T-cell (primary cell): Measurements from ENCODE around the gene PTPN7. TPM values are rescaled to one million over a fixed set of nuclear protein-coding genes. Genes with fewer than 3 reads are reported as not detected.

Experiments used
- ATAC-seq, 4 experiments: fragments of 200-7000 bp in 3 of 4; fragments of 150-1000 bp in 1 of 4; cut with Tn5 transposase; replicated peaks in 1 of 4; 1 replicate in 3 of 4; 2 replicates in 1 of 4; pipeline ENCODE4 v1.10.0; 2021; ENCODE audit warnings: moderate library complexity in 3 of 4, mild to moderate bottlenecking in 2 of 4, moderate number of reproducible peaks in 1 of 4
- CTCF ChIA-PET, 2 donors: fragments of 300-600 bp; sonication (Branson Sonifier 250); formaldehyde crosslinking; loops; one replicate each; lab custom pipeline; 2022; ENCODE audit warnings: antibody characterized with exemption in 2 of 2; lab: Charles Lee
- POLR2A ChIA-PET, 2 donors: fragments of 300-600 bp; sonication (Branson Sonifier 250); formaldehyde crosslinking; loops; one replicate each; lab custom pipeline; 2022; ENCODE audit warnings: antibody characterized with exemption in 2 of 2; lab: Charles Lee
- DNase-seq, 35 experiments: peaks; one replicate each; pipeline versions ENCODE4 v3.0.0 to v3.0.0-alpha.2; 2013 to 2023
- H3K27ac ChIP-seq: one replicate; pipeline ENCODE4 v1.5.1; 2013; ENCODE audit warnings: low read length
- H3K27me3 ChIP-seq, 2 experiments: replicated peaks in 1 of 2; 1 replicate in 1 of 2; 2 replicates in 1 of 2; pipeline versions ENCODE4 v1.6.1 to v1.7.0; 2013; ENCODE audit warnings: low read length in 1 of 2, mixed read lengths in 1 of 2; ENCODE audit not compliant: control insufficient read depth in 2 of 2, insufficient read depth in 2 of 2; ENCODE audit errors: extremely low read depth in 1 of 2
- H3K36me3 ChIP-seq, 2 donors: 1 replicate in 1 of 2; 2 replicates in 1 of 2; pipeline versions ENCODE4 v1.6.1 to v1.7.0; 2013; ENCODE audit warnings: low read length in 1 of 2; ENCODE audit not compliant: control insufficient read depth in 2 of 2, insufficient read depth in 1 of 2; ENCODE audit errors: extremely low read depth in 1 of 2
- H3K4me1 ChIP-seq, 2 experiments: 1 replicate in 1 of 2; 2 replicates in 1 of 2; pipeline versions ENCODE4 v1.6.1 to v1.7.0; 2013; ENCODE audit warnings: low read length in 2 of 2, mixed read lengths in 1 of 2; ENCODE audit not compliant: insufficient read depth in 2 of 2, control insufficient read depth in 1 of 2; ENCODE audit errors: extremely low read depth in 1 of 2
- H3K4me3 ChIP-seq, 2 donors: 1 replicate in 1 of 2; 2 replicates in 1 of 2; pipeline versions ENCODE4 v1.5.1 to v1.7.0; 2013; ENCODE audit warnings: mild to moderate bottlenecking in 2 of 2, low read length in 1 of 2, moderate library complexity in 1 of 2; ENCODE audit not compliant: control insufficient read depth in 1 of 2; ENCODE audit errors: extremely low read depth in 1 of 2
- H3K9me3 ChIP-seq: 2 replicates; pipeline ENCODE4 v1.7.0; 2013
- H3K27ac Mint-ChIP-seq, 2 donors: one replicate each; pipeline ENCODE4 v1.8.0; 2020 to 2021; ENCODE audit warnings: mild to moderate bottlenecking in 2 of 2, mixed read lengths in 2 of 2
- H3K27me3 Mint-ChIP-seq, 2 donors: one replicate each; pipeline ENCODE4 v1.8.0; 2021 to 2022; ENCODE audit warnings: mixed read lengths in 2 of 2
- H3K36me3 Mint-ChIP-seq: one replicate; pipeline ENCODE4 v1.8.0; 2021; ENCODE audit warnings: mixed read lengths
- H3K4me1 Mint-ChIP-seq, 3 donors: one replicate each; pipeline ENCODE4 v1.8.0; 2020 to 2022; ENCODE audit warnings: mixed read lengths in 3 of 3, mild to moderate bottlenecking in 1 of 3
- H3K4me3 Mint-ChIP-seq, 3 donors: one replicate each; pipeline ENCODE4 v1.8.0; 2020 to 2022; ENCODE audit warnings: mild to moderate bottlenecking in 3 of 3, mixed read lengths in 3 of 3, moderate library complexity in 3 of 3
- H3K9me3 Mint-ChIP-seq, 3 donors: one replicate each; pipeline ENCODE4 v1.8.0; 2020 to 2022; ENCODE audit warnings: mixed read lengths in 3 of 3
- WGBS: methylation state at CpG from one replicate; pipeline ENCODE4 v1.1.5; 2013; ENCODE audit warnings: missing lambda C conversion rate; ENCODE audit not compliant: insufficient coverage; 5-methylcytosine and 5-hydroxymethylcytosine counted together
- total RNA-seq, 35 experiments: library from RNA in 6 of 35; stranded (reverse) in 6 of 35; fragments of 120-200 nt in 1 of 35; gene quantifications; one replicate each; pipeline versions ENCODE4 v1.2.1 to v1.2.4 and lab custom pipeline; 2013 to 2026

Gene PTPN7
- total RNA-seq, 5 donors from 2014 or later (not counting 1 experiment from before 2014, with no cell fraction given): 67.1 to 124 (median 71.7) TPM

DNA sequence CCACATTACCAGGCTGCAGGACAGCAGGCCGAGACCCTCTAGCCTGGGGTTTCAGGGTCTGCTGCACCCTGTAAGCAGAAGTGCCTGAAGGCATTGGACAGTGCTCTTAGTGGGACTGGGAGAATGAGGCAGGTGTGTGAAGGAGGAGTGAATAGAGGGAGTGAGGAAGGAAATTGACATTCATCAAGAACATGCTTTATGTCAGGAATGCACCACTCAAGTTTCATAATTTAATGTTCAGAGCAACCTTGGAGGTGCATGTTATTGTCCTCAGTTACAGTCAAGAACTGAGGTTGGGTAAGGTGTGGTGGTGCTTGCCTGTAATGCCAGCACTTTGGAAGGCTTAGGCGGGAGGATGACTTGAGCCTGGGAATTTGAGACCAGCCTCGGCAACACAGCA is 49.4 kb downstream of the PTPN7 start:
- no peak overlapping the region for H3K4me3 Mint-ChIP-seq
- no peak overlapping the region for H3K4me3 ChIP-seq
- DNase-seq: no peak
- H3K9me3 ChIP-seq: no peaks in the 10 kb centered on the region
- no peak overlapping the region for H3K27ac Mint-ChIP-seq
- CTCF ChIA-PET: no interaction called here
- H3K36me3 ChIP-seq: no peaks in the 10 kb centered on the region
- POLR2A ChIA-PET: no interaction called here
- H3K36me3 Mint-ChIP-seq: no peaks in the 10 kb centered on the region
- H3K4me1 ChIP-seq: no peaks in the 10 kb centered on the region
- 96% methylated on average over 3 of the region's 3 CpGs for WGBS
- H3K27me3 ChIP-seq: peaks cover 0 to 6% of the 10 kb centered on the region in 2 experiments
- H3K27ac ChIP-seq: no peak overlapping the region
- no peaks in the 10 kb centered on the region for H3K9me3 Mint-ChIP-seq
- no peaks in the 10 kb centered on the region for H3K4me1 Mint-ChIP-seq
- H3K27me3 Mint-ChIP-seq: peaks cover 0 to 4% of the 10 kb centered on the region in 2 donors
- no peak for ATAC-seq

DNA sequence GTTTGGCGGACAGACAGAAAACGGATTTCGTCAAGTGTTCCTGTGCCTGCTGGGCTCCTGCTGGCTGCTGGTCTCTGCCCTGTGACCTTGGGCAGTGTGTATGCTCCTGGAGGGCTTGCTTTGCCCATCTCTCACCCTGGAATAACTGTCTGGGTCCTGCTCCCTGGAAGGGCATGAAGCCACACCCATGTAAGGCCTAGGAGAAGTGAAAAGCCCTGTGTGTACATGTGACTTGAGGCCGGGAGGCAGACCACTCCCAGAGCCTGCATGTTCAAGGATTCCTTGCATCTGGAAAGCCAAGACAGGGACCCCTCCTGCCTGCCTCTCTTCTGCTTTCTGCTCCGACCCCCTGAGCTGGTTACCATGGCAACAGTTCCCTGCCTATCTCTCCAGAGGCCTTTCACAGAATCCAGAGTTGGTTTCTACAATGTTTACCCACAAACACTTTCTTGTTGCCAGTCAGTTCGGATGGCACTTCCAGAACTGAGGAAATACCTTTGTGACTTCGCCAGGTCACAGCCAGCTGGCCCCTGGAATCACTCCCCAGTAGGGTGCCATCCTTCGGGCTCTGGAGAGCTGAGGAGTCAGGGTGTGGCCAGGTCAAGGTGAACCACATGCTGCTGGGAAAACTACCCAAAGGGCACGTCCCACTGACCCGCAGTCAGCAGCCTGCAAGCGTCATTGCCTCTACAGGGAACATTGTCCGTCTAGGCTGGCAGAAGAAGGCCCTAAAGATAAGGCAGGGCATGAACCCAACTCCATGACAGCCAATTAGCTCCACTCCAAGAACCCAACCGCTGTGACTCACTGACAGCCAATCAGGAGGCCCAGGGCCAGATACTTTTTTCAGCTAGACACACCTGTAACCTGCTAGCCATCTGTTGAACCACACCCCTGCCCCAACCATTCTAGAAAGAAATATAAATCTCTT is 52.3 kb downstream of the PTPN7 start:
- ChIA-PET CTCF (no interaction called here), POLR2A (no interaction called here)
- 84% methylated on average over 9 of the region's 13 CpGs for WGBS
- Histone ChIP-seq H3K4me1 (no peaks in the 10 kb centered on the region), H3K9me3 (no peaks in the 10 kb centered on the region), H3K36me3 (no peaks in the 10 kb centered on the region), H3K4me3 (no peak overlapping the region), H3K27me3 (peaks cover 0 to 9% of the 10 kb centered on the region in 2 experiments), H3K27ac (no peak overlapping the region)
- H3K27me3 Mint-ChIP-seq: peaks cover 0 to 1% of the 10 kb centered on the region in 2 donors
- no peak for DNase-seq
- no peak for ATAC-seq
- no peaks in the 10 kb centered on the region for H3K4me1 Mint-ChIP-seq
- no peaks in the 10 kb centered on the region for H3K36me3 Mint-ChIP-seq
- H3K9me3 Mint-ChIP-seq: no peaks in the 10 kb centered on the region
- no peak overlapping the region for H3K27ac Mint-ChIP-seq
- H3K4me3 Mint-ChIP-seq: no peak overlapping the region

DNA sequence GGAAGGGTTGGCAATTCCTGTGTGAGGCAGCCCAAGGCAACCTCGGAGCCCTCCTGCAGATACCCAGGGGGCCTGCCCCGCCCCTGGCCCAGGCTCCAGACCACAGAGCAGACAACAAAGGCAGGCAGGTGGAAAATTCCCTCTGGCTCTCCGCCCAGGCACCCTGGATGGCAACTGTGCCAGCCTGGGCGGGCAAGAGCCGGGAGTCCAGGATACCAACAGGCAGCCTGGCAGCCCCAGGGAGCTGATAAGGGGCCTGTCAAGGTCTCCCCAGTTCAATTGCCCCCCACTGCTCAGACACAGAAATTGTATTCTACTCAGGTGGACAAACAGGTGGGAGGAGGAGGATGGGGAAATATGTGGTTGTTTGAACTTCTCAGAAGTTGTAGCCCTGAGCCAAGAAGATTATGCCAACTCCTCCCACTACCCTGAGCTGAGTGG is 53.1 kb downstream of the PTPN7 start:
- no peaks in the 10 kb centered on the region for H3K36me3 ChIP-seq
- ATAC-seq (no peak), DNase-seq (no peak)
- H3K4me3 ChIP-seq: no peak overlapping the region
- Mint-ChIP-seq H3K4me3 (no peak overlapping the region), H3K27ac (no peak overlapping the region), H3K27me3 (peaks cover 0 to 1% of the 10 kb centered on the region in 2 donors), H3K36me3 (no peaks in the 10 kb centered on the region), H3K4me1 (no peaks in the 10 kb centered on the region), H3K9me3 (no peaks in the 10 kb centered on the region)
- no peaks in the 10 kb centered on the region for H3K4me1 ChIP-seq
- 65% methylated on average over 3 of the region's 5 CpGs for WGBS
- peaks cover 0 to 9% of the 10 kb centered on the region in 2 experiments for H3K27me3 ChIP-seq
- ChIA-PET POLR2A (no interaction called here), CTCF (no interaction called here)
- no peaks in the 10 kb centered on the region for H3K9me3 ChIP-seq
- no peak overlapping the region for H3K27ac ChIP-seq

DNA sequence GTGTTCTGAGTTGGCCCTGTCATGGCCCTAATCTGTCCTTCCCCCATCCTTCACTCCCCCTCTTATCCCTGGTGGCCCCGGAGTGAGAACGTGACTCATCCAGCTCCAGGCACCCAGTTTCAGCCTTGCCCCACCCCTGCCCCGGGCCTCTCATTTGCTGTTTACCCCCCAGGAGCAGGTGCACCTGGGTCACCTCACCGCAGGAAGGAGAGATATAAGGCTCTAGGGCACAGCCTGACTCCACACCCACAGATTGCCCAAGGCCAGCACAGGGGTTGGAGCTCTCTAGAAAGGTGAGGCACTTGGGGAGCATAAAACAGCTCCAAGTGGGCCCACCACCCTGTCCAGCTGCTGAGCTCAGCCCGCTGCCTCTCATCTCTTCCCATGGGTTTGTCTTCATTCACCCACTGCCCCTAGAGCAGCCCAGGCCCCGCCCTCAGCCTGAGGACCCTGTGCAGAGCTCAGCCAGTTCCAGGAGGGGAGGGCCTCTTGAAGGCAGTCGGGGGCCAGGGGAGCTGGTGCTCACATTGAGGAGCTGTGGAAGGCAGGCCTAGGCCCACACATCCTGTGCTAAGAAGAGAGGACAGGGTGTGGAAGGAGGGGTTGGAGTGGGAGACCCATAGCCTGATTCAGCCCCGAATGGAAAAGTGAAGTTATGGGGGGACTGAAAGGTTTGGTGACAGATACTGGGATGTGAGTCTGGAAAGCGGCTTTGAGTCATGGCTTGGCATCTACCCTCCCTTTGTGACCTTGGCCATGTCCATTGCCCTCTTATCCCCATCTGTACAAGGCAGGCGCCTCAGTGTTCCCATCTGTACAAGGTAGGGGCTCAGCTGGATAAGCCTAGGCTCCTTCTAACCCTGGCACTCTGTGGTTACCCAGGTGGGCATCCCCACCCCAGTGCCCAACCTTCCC is 53.8 kb downstream of the PTPN7 start:
- Mint-ChIP-seq H3K9me3 (no peaks in the 10 kb centered on the region), H3K4me3 (no peak overlapping the region), H3K27me3 (peaks cover 0 to 1% of the 10 kb centered on the region in 2 donors), H3K4me1 (no peaks in the 10 kb centered on the region), H3K36me3 (no peaks in the 10 kb centered on the region), H3K27ac (no peak overlapping the region)
- H3K27me3 ChIP-seq: peaks cover 0 to 9% of the 10 kb centered on the region in 2 experiments
- CTCF ChIA-PET: no interaction called here
- ATAC-seq: no peak
- WGBS: 90% methylated on average over 2 of the region's 10 CpGs
- no peak overlapping the region for H3K4me3 ChIP-seq
- H3K36me3 ChIP-seq: no peaks in the 10 kb centered on the region
- no peak for DNase-seq
- POLR2A ChIA-PET: no interaction called here
- H3K27ac ChIP-seq: no peak overlapping the region
- no peaks in the 10 kb centered on the region for H3K4me1 ChIP-seq
- no peaks in the 10 kb centered on the region for H3K9me3 ChIP-seq

DNA sequence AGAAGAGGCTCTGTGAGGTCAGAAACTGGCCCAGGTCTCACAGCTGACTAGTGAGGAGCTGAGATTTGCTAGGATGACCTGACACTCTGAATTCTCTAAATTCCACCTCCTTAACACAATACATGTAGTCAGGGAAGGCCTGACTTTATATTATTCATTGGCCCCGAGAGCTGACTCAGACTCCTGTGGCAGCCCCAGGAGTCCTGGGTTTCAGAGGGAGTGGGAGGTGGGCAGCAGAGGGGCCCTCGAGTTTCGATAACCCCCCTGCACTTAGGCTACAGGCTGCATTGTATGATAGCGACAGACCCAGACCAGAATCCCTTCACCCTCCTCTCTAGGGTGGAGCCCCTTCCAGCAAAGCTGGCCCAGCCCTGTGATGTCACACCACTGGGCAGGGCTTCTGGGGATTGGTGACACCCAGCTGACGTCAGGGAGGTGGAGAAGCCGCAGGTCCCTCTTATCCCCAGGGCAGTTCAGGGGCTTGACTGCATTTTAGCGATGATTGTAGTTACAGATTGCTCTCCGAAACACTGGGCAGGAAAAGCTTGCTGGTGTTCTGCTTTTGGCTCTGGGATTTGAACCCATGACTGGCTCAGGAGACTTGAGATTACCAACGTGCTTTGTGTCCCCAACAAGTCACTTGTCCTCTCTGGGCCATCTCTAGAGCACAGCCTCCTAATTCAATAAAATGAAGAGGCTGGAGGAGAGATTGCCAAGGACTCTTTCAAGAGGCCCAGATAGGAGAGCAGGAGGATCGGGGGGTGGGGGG is 54.6 kb downstream of the PTPN7 start:
- no peaks in the 10 kb centered on the region for H3K36me3 ChIP-seq
- H3K4me3 ChIP-seq: no peak overlapping the region
- WGBS: 70% methylated on average over 6 of the region's 10 CpGs
- Mint-ChIP-seq H3K9me3 (no peaks in the 10 kb centered on the region), H3K27me3 (peaks cover 0 to 3% of the 10 kb centered on the region in 2 donors), H3K36me3 (no peaks in the 10 kb centered on the region), H3K4me3 (no peak overlapping the region), H3K27ac (no peak overlapping the region), H3K4me1 (no peaks in the 10 kb centered on the region)
- POLR2A ChIA-PET: no interaction called here
- no peak for ATAC-seq
- no peaks in the 10 kb centered on the region for H3K4me1 ChIP-seq
- no peak for DNase-seq
- H3K27me3 ChIP-seq: peaks cover 0 to 8% of the 10 kb centered on the region in 2 experiments
- H3K9me3 ChIP-seq: no peaks in the 10 kb centered on the region
- no peak overlapping the region for H3K27ac ChIP-seq
- CTCF ChIA-PET: no interaction called here

DNA sequence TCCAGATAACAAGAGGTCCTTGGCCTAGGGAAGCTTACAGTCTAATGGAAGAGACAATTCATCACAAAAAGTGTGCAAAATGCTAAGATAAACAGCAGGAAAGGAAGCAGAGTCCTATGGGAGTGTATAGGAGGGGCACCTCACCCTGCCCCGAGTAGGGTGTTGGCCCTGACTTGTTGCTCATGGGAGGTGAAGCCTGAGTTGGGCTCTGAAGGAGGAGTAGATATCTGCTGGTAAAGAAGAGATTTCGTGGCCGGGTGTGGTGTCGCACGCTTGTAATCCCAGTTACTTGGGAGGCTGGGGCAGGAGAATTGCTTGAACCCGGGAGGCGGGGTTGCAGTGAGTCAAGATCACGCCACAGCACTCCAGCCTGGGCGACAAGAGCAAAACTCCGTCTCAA is 56.3 kb downstream of the PTPN7 start:
- Mint-ChIP-seq H3K36me3 (no peaks in the 10 kb centered on the region), H3K27me3 (peaks cover 0 to 3% of the 10 kb centered on the region in 2 donors), H3K4me3 (no peak overlapping the region), H3K9me3 (no peaks in the 10 kb centered on the region), H3K27ac (no peak overlapping the region), H3K4me1 (no peaks in the 10 kb centered on the region)
- ChIA-PET POLR2A (no interaction called here), CTCF (no interaction called here)
- Histone ChIP-seq H3K4me3 (no peak overlapping the region), H3K9me3 (no peaks in the 10 kb centered on the region), H3K27me3 (peaks cover 0 to 6% of the 10 kb centered on the region in 2 experiments), H3K4me1 (no peaks in the 10 kb centered on the region), H3K27ac (no peak overlapping the region), H3K36me3 (no peaks in the 10 kb centered on the region)
- DNase-seq (no peak), ATAC-seq (no peak)
- WGBS: 78% methylated on average over 4 of the region's 10 CpGs
